HG03342 (cell line): ENCODE data around the gene IKZF1.

Experiments
- ATAC-seq: cut with Tn5 transposase; IDR thresholded peaks from one replicate; pipeline ENCODE4 v1.9.1; 2021; ENCODE audit warnings: mild to moderate bottlenecking, moderate library complexity; ENCODE audit not compliant: unreplicated experiment

IKZF1 gene

DNA sequence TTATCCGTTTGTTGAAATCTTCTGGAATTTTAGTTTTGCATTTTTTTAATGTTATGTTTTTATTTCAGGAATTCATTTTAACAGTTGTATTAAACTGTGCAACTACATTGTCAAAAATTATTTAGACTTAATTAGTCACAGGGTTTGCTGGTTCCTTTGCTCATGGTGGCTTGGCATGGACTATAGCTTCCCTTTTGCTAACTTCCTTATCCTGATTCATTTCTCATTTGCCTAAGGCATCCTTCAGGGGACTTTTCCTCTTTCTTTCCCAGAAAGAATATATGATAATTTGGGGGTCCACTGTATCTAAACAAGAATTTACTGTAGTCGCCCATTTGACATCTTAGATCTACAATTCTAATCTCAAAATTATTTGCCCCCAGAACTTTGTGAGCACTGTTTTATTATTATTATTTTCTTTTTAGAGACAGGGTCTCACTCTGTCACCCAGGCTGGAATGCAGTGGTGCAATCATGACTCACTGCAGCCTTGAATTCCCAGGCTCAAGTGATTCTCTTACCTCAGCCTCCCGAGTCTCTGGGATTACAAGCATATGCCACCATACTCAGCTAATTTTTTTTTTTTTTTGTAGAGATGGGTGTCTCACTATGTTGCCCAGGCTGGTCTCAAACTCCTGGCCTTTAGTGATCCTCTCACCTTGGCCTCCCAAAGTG is 131.8 kb downstream of the IKZF1 start:
- no peak for ATAC-seq

- no peak for ATAC-seq
Observed at GRCh38 chr7:50446542-50446960, 142.0 kb downstream of the IKZF1 start.

DNA sequence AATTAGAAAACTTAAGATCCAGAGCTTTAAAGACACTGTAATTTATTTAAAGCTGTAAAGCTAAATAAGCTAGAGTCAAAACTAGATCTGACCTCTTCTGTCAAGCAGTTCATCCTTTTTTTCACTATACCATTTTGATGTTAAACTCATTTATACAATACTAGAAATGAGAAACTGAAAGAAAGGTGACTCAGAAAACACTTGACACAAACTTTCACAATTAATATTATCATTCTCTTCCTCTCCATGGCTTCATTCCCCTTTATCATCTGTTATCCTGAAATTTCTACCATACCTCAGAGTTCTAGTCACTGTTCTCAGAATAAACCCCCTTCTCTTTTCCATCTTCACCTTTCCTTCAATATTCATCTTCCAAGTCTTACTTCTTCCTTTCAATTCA is 144.3 kb downstream of the IKZF1 start:
- no peak for ATAC-seq

- no peak for ATAC-seq
Observed at GRCh38 chr7:50449501-50449880, 145.0 kb downstream of the IKZF1 start.

GRCh38 chr7:50449881-50450589 is 145.5 kb downstream of the IKZF1 start, which contains the start of gene FIGNL1:
FIGNL1 (minus strand) TSS chr7:50450350; CDS start chr7:50447287, 3,063 bp downstream.
- peak; percentile 88 for ATAC-seq

GRCh38 chr7:50450590-50451032 is 146.1 kb downstream of the IKZF1 start:
- peak; percentile 19 for ATAC-seq
